WTC11 (cell line): ENCODE results near the gene GSTT4. TPM values are rescaled to one million over a fixed set of nuclear protein-coding genes. Genes with fewer than 3 reads are reported as not detected.

Source experiments
- ATAC-seq: fragments of 200-7000 bp; cut with Tn5 transposase; 2 replicates; pipeline ENCODE4 v1.10.0; 2021; ENCODE audit warnings: mild to moderate bottlenecking, moderate library complexity
- CTCF ChIA-PET: fragments of 300-600 bp; sonication (Branson Sonifier 250); formaldehyde crosslinking; loops from one replicate; lab custom pipeline; 2021; ENCODE audit warnings: antibody characterized with exemption; lab: Charles Lee
- POLR2A ChIA-PET: fragments of 350-600 bp; sonication (Branson Sonifier 250); formaldehyde crosslinking; loops from one replicate; lab custom pipeline; 2021; ENCODE audit warnings: antibody characterized with exemption; lab: Charles Lee
- DNase-seq: peaks from one replicate; pipeline ENCODE4 v3.0.0; 2021; ENCODE audit warnings: low spot score
- H3K27ac Mint-ChIP-seq: 2 replicates; pipeline ENCODE4 v1.8.0; 2021; ENCODE audit warnings: mixed read lengths
- H3K27me3 Mint-ChIP-seq: 2 replicates; pipeline ENCODE4 v1.8.0; 2021; ENCODE audit warnings: low read depth, mild to moderate bottlenecking, moderate library complexity, mixed read lengths
- H3K36me3 Mint-ChIP-seq: 2 replicates; pipeline ENCODE4 v1.8.0; 2021; ENCODE audit warnings: mixed read lengths
- H3K4me1 Mint-ChIP-seq: 2 replicates; pipeline ENCODE4 v1.8.0; 2022; ENCODE audit warnings: mixed read lengths
- H3K4me3 Mint-ChIP-seq: 2 replicates; pipeline ENCODE4 v1.8.0; 2021; ENCODE audit warnings: mild to moderate bottlenecking, moderate library complexity, mixed read lengths
- H3K9me3 Mint-ChIP-seq: 2 replicates; pipeline ENCODE4 v1.8.0; 2021; ENCODE audit warnings: mixed read lengths
- ATF1 ChIP-seq: sonication (generic); formaldehyde crosslinking; IDR thresholded peaks from 2 replicates; pipeline ENCODE4 v1.8.1; 2023; ENCODE audit warnings: mild to moderate bottlenecking, moderate library complexity, missing genetic modification reagents
- ATF2 ChIP-seq: sonication (generic); formaldehyde crosslinking; IDR thresholded peaks from 2 replicates; pipeline ENCODE4 v1.8.1; 2022; ENCODE audit warnings: low read depth, missing genetic modification reagents, borderline replicate concordance
- E2F4 ChIP-seq: sonication (generic); formaldehyde crosslinking; IDR thresholded peaks from 2 replicates; pipeline ENCODE4 v1.8.1; 2022; ENCODE audit warnings: low read depth, mild to moderate bottlenecking, moderate library complexity, missing genetic modification reagents, borderline replicate concordance
- ESRRA ChIP-seq: sonication (generic); formaldehyde crosslinking; IDR thresholded peaks from 2 replicates; pipeline ENCODE4 v1.8.1; 2022; ENCODE audit warnings: mild to moderate bottlenecking, missing genetic modification reagents, borderline replicate concordance
- ETV6 ChIP-seq: sonication (generic); formaldehyde crosslinking; IDR thresholded peaks from 2 replicates; pipeline ENCODE4 v1.8.1; 2022; ENCODE audit warnings: mild to moderate bottlenecking, missing genetic modification reagents
- FOXK1 ChIP-seq: sonication (generic); formaldehyde crosslinking; IDR thresholded peaks from 2 replicates; pipeline ENCODE4 v1.8.0; 2022; ENCODE audit warnings: mild to moderate bottlenecking, moderate library complexity, missing genetic modification reagents
- GABPB1 ChIP-seq: sonication (generic); formaldehyde crosslinking; IDR thresholded peaks from 2 replicates; pipeline ENCODE4 v1.8.1; 2023; ENCODE audit warnings: mild to moderate bottlenecking, missing genetic modification reagents
- HMGA2 ChIP-seq: fragments of 250-450 bp; sonication (Bioruptor Pico); IDR thresholded peaks from 2 replicates; pipeline ENCODE4 v1.4.0; 2021; ENCODE audit warnings: mild to moderate bottlenecking, moderate library complexity
- IRF2 ChIP-seq: sonication (generic); formaldehyde crosslinking; IDR thresholded peaks from 2 replicates; pipeline ENCODE4 v1.8.0; 2022; ENCODE audit warnings: low read depth, missing genetic modification reagents, borderline replicate concordance
- NFE2L1 ChIP-seq: sonication (generic); formaldehyde crosslinking; IDR thresholded peaks from 2 replicates; pipeline ENCODE4 v1.8.1; 2023; ENCODE audit warnings: missing genetic modification reagents
- NR3C1 ChIP-seq: sonication (generic); formaldehyde crosslinking; conservative IDR thresholded peaks from 2 replicates; pipeline ENCODE4 v1.8.1; 2023; ENCODE audit warnings: low read depth, mild to moderate bottlenecking, missing genetic modification reagents
- SOX15 ChIP-seq: fragments of 250-450 bp; sonication (Bioruptor Pico); IDR thresholded peaks from 2 replicates; pipeline ENCODE4 v1.9.0; 2021; ENCODE audit warnings: mild to moderate bottlenecking
- SP1 ChIP-seq: sonication (generic); formaldehyde crosslinking; conservative IDR thresholded peaks from 2 replicates; pipeline ENCODE4 v1.8.1; 2022; ENCODE audit warnings: missing genetic modification reagents
- TCF7 ChIP-seq: sonication (generic); formaldehyde crosslinking; IDR thresholded peaks from 2 replicates; pipeline ENCODE4 v1.8.0; 2022; ENCODE audit warnings: mild to moderate bottlenecking, low read depth, missing genetic modification reagents, moderate library complexity
- TEAD4 ChIP-seq: sonication (generic); formaldehyde crosslinking; IDR thresholded peaks from 2 replicates; pipeline ENCODE4 v1.8.0; 2022; ENCODE audit warnings: mild to moderate bottlenecking, missing genetic modification reagents
- USF1 ChIP-seq: sonication (generic); formaldehyde crosslinking; IDR thresholded peaks from 2 replicates; pipeline ENCODE4 v1.8.0; 2022; ENCODE audit warnings: mild to moderate bottlenecking, missing genetic modification reagents
- ZNF263 ChIP-seq: sonication (generic); formaldehyde crosslinking; IDR thresholded peaks from 2 replicates; pipeline ENCODE4 v1.8.1; 2022; ENCODE audit warnings: low read depth, mild to moderate bottlenecking, moderate library complexity, missing genetic modification reagents
- ZNF416 ChIP-seq: fragments of 250-450 bp; sonication (Bioruptor Pico); IDR thresholded peaks from 2 replicates; pipeline ENCODE4 v1.9.0; 2021; ENCODE audit warnings: mild to moderate bottlenecking, inconsistent platforms
- total RNA-seq: library from RNA; stranded (reverse); gene quantifications from 3 replicates; pipeline ENCODE4 v1.2.3, GENCODE V29; 2021
- TF ChIP-seq, protein P1 (sequence below): sonication (generic); formaldehyde crosslinking; IDR thresholded peaks from 2 replicates; pipeline ENCODE4 v1.8.1; 2022; ENCODE audit warnings: missing genetic modification reagents, borderline replicate concordance
- TF ChIP-seq, protein P2 (sequence below): sonication (generic); formaldehyde crosslinking; conservative IDR thresholded peaks from 2 replicates; pipeline ENCODE4 v1.8.1; 2023; ENCODE audit warnings: mild to moderate bottlenecking, low read depth, missing genetic modification reagents, moderate library complexity
- TF ChIP-seq, protein P3 (sequence below): fragments of 200-600 bp; IDR thresholded peaks from 2 replicates; pipeline ENCODE4 v1.8.0; 2022; ENCODE audit warnings: antibody characterized with exemption
- TF ChIP-seq, protein P4 (sequence below): sonication (generic); formaldehyde crosslinking; conservative IDR thresholded peaks from 2 replicates; pipeline ENCODE4 v1.8.1; 2022; ENCODE audit warnings: mild to moderate bottlenecking, missing genetic modification reagents
- TF ChIP-seq, protein P5 (sequence below): fragments of 250-450 bp; sonication (Bioruptor Pico); IDR thresholded peaks from 2 replicates; pipeline ENCODE4 v1.9.0; 2021; ENCODE audit warnings: mild to moderate bottlenecking

The GSTT4 gene
- total RNA-seq, 1 experiment from 2014 or later, result not detected

GRCh38 chr22:24035296-24035695 lies 30.0 kb upstream of the GSTT4 start:
- Mint-ChIP-seq H3K36me3 (peaks cover 31% of the 10 kb centered on the region), H3K27me3 (no peaks in the 10 kb centered on the region), H3K9me3 (no peaks in the 10 kb centered on the region), H3K4me1 (0 out of 2 replicates have a peak, but pooled peaks cover 3% of the 10 kb centered on the region), H3K4me3 (no peak overlapping the region), H3K27ac (no peak overlapping the region)
- ChIA-PET CTCF (no interaction called here), POLR2A (no interaction called here)
- DNase-seq (no peak), ATAC-seq (no peak)
- TF ChIP-seq ZNF263 (CRISPR knock-in tag), result no peak
- TF ChIP-seq, protein P1, sequence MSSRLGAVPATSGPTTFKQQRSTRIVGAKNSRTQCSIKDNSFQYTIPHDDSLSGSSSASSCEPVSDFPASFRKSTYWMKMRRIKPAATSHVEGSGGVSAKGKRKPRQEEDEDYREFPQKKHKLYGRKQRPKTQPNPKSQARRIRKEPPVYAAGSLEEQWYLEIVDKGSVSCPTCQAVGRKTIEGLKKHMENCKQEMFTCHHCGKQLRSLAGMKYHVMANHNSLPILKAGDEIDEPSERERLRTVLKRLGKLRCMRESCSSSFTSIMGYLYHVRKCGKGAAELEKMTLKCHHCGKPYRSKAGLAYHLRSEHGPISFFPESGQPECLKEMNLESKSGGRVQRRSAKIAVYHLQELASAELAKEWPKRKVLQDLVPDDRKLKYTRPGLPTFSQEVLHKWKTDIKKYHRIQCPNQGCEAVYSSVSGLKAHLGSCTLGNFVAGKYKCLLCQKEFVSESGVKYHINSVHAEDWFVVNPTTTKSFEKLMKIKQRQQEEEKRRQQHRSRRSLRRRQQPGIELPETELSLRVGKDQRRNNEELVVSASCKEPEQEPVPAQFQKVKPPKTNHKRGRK (CRISPR knock-in tag), result no peak
- TF ChIP-seq ZNF416 (CRISPR knock-in tag), result no peak
- TF ChIP-seq ATF2 (CRISPR knock-in tag), result no peak
- TF ChIP-seq USF1 (CRISPR knock-in tag), result no peak
- TF ChIP-seq FOXK1 (CRISPR knock-in tag), result no peak
- TF ChIP-seq, protein P2, sequence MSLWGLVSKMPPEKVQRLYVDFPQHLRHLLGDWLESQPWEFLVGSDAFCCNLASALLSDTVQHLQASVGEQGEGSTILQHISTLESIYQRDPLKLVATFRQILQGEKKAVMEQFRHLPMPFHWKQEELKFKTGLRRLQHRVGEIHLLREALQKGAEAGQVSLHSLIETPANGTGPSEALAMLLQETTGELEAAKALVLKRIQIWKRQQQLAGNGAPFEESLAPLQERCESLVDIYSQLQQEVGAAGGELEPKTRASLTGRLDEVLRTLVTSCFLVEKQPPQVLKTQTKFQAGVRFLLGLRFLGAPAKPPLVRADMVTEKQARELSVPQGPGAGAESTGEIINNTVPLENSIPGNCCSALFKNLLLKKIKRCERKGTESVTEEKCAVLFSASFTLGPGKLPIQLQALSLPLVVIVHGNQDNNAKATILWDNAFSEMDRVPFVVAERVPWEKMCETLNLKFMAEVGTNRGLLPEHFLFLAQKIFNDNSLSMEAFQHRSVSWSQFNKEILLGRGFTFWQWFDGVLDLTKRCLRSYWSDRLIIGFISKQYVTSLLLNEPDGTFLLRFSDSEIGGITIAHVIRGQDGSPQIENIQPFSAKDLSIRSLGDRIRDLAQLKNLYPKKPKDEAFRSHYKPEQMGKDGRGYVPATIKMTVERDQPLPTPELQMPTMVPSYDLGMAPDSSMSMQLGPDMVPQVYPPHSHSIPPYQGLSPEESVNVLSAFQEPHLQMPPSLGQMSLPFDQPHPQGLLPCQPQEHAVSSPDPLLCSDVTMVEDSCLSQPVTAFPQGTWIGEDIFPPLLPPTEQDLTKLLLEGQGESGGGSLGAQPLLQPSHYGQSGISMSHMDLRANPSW (CRISPR knock-in tag), result no peak
- no peak for TF ChIP-seq ATF1 (CRISPR knock-in tag)
- TF ChIP-seq TEAD4, result no peak
- TF ChIP-seq HMGA2, result no peak
- TF ChIP-seq ETV6 (CRISPR knock-in tag), result no peak
- TF ChIP-seq TCF7, result no peak
- no peak for TF ChIP-seq SOX15
- no peak for TF ChIP-seq GABPB1 (CRISPR knock-in tag)
- TF ChIP-seq, protein P3, sequence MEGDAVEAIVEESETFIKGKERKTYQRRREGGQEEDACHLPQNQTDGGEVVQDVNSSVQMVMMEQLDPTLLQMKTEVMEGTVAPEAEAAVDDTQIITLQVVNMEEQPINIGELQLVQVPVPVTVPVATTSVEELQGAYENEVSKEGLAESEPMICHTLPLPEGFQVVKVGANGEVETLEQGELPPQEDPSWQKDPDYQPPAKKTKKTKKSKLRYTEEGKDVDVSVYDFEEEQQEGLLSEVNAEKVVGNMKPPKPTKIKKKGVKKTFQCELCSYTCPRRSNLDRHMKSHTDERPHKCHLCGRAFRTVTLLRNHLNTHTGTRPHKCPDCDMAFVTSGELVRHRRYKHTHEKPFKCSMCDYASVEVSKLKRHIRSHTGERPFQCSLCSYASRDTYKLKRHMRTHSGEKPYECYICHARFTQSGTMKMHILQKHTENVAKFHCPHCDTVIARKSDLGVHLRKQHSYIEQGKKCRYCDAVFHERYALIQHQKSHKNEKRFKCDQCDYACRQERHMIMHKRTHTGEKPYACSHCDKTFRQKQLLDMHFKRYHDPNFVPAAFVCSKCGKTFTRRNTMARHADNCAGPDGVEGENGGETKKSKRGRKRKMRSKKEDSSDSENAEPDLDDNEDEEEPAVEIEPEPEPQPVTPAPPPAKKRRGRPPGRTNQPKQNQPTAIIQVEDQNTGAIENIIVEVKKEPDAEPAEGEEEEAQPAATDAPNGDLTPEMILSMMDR, result no peak
- TF ChIP-seq E2F4 (CRISPR knock-in tag), result no peak
- no peak for TF ChIP-seq NFE2L1 (CRISPR knock-in tag)

- POLR2A ChIA-PET, result no interaction called here
- CTCF ChIA-PET, result no interaction called here
- no peaks in the 10 kb centered on the region for H3K9me3 Mint-ChIP-seq
- DNase-seq (no peak), ATAC-seq (no peak)
- H3K27me3 Mint-ChIP-seq, result no peaks in the 10 kb centered on the region
- no peak overlapping the region for H3K27ac Mint-ChIP-seq
- no peak overlapping the region for H3K4me3 Mint-ChIP-seq
- 0 out of 2 replicates have a peak, but pooled peaks cover 1% of the 10 kb centered on the region for H3K4me1 Mint-ChIP-seq
- peaks cover 17% of the 10 kb centered on the region for H3K36me3 Mint-ChIP-seq
- TF ChIP-seq, protein P4, sequence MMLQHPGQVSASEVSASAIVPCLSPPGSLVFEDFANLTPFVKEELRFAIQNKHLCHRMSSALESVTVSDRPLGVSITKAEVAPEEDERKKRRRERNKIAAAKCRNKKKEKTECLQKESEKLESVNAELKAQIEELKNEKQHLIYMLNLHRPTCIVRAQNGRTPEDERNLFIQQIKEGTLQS (CRISPR knock-in tag), result no peak
- no peak for TF ChIP-seq ESRRA (CRISPR knock-in tag)
- no peak for TF ChIP-seq ETV6 (CRISPR knock-in tag)
- TF ChIP-seq TEAD4, result no peak
- no peak for TF ChIP-seq SP1 (CRISPR knock-in tag)
- TF ChIP-seq, protein P5, sequence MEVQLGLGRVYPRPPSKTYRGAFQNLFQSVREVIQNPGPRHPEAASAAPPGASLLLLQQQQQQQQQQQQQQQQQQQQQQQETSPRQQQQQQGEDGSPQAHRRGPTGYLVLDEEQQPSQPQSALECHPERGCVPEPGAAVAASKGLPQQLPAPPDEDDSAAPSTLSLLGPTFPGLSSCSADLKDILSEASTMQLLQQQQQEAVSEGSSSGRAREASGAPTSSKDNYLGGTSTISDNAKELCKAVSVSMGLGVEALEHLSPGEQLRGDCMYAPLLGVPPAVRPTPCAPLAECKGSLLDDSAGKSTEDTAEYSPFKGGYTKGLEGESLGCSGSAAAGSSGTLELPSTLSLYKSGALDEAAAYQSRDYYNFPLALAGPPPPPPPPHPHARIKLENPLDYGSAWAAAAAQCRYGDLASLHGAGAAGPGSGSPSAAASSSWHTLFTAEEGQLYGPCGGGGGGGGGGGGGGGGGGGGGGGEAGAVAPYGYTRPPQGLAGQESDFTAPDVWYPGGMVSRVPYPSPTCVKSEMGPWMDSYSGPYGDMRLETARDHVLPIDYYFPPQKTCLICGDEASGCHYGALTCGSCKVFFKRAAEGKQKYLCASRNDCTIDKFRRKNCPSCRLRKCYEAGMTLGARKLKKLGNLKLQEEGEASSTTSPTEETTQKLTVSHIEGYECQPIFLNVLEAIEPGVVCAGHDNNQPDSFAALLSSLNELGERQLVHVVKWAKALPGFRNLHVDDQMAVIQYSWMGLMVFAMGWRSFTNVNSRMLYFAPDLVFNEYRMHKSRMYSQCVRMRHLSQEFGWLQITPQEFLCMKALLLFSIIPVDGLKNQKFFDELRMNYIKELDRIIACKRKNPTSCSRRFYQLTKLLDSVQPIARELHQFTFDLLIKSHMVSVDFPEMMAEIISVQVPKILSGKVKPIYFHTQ (CRISPR knock-in tag), result no peak
- no peak for TF ChIP-seq IRF2 (CRISPR knock-in tag)
- TF ChIP-seq NR3C1 (CRISPR knock-in tag), result no peak
Observed at GRCh38 chr22:24033731-24034130, 28.5 kb upstream of the GSTT4 start.
